OCI-LY3 (cell line): Measurements from ENCODE around the gene MOV10.

Experiments used
- EZH2phosphoT487 ChIP-seq: fragments of 200-600 bp; shearing (Covaris generic); IDR thresholded peaks from 2 replicates; pipeline ENCODE4 v1.6.1; 2018; ENCODE audit warnings: antibody characterized with exemption, mixed run types, low read depth
- TF ChIP-seq, protein P1 (sequence below): fragments of 200-600, 300-600 bp; sonication (generic); IDR thresholded peaks from 2 replicates; pipeline ENCODE4 v1.5.1; 2014; ENCODE audit warnings: antibody characterized with exemption, low read length, low read depth

DNA sequence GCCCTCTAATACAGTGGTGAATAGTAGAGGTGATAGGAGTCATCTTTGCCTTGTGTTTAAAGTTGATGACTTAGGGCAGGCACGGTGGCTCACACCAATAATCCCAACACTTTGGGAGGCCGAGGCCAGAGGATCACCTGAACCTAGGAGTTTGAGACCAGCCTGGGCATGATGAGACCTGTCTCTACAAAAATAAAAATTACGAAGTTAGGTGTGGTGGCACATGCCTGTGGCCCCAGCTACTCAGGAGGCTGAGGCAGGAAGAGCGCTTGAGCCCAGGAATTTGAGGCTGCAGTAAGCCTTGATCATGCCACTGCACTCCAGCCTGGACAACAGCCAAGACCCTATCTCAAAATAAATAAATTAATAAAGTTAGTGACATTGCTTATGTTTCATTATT lies 28.2 kb upstream of the MOV10 start:
- TF ChIP-seq, protein P1, sequence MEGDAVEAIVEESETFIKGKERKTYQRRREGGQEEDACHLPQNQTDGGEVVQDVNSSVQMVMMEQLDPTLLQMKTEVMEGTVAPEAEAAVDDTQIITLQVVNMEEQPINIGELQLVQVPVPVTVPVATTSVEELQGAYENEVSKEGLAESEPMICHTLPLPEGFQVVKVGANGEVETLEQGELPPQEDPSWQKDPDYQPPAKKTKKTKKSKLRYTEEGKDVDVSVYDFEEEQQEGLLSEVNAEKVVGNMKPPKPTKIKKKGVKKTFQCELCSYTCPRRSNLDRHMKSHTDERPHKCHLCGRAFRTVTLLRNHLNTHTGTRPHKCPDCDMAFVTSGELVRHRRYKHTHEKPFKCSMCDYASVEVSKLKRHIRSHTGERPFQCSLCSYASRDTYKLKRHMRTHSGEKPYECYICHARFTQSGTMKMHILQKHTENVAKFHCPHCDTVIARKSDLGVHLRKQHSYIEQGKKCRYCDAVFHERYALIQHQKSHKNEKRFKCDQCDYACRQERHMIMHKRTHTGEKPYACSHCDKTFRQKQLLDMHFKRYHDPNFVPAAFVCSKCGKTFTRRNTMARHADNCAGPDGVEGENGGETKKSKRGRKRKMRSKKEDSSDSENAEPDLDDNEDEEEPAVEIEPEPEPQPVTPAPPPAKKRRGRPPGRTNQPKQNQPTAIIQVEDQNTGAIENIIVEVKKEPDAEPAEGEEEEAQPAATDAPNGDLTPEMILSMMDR = no peak
- no peak for TF ChIP-seq EZH2phosphoT487
